Transverse colon (tissue), 4 donors: ENCODE results near the gene SBNO2.

Experiments
- EP300 ChIP-seq: sonication (generic); formaldehyde crosslinking; IDR thresholded peaks from one replicate; pipeline ENCODE4 v1.6.1; 2017; ENCODE audit warnings: antibody characterized with exemption, low read depth
- POLR2A ChIP-seq: fragments of 450-650 bp; IDR thresholded peaks from one replicate; pipeline ENCODE4 v1.6.1; 2016; ENCODE audit warnings: antibody characterized with exemption, mild to moderate bottlenecking, moderate library complexity
- POLR2AphosphoS5 ChIP-seq, 3 donors: sonication (generic); formaldehyde crosslinking; IDR thresholded peaks; one replicate each; pipeline ENCODE4 v1.6.1; 2016; ENCODE audit warnings: antibody characterized with exemption in 3 of 3
- TF ChIP-seq, protein P1 (sequence below), 5 experiments: fragments of 200-600 bp in 3 of 5; fragments of 450-650 bp in 2 of 5; sonication (generic) in 3 of 5; IDR thresholded peaks; 1 replicate in 2 of 5; 2 replicates in 3 of 5; pipeline ENCODE4 v1.5.1; 2016 to 2017; ENCODE audit warnings: antibody characterized with exemption in 5 of 5, inconsistent platforms in 3 of 5, mild to moderate bottlenecking in 2 of 5, moderate library complexity in 1 of 5

DNA sequence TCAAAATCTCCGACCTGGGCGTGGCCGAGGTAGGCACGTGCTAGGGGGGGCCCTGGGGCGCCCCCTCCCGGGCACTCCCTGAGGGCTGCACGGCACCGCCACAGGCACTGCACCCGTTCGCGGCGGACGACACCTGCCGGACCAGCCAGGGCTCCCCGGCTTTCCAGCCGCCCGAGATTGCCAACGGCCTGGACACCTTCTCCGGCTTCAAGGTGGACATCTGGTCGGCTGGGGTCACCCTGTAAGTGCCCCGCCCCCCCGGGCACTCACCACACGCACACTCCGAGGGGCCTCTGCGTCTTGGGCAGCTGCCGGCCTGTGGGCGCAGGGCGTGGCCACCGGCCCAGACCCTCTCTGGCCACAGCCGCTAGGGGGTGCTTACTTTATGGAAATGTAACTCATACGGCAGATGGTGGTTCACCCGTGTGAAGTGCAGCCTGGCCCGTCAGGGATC, 46.4 kb upstream of the SBNO2 start:
- TF ChIP-seq, protein P1, sequence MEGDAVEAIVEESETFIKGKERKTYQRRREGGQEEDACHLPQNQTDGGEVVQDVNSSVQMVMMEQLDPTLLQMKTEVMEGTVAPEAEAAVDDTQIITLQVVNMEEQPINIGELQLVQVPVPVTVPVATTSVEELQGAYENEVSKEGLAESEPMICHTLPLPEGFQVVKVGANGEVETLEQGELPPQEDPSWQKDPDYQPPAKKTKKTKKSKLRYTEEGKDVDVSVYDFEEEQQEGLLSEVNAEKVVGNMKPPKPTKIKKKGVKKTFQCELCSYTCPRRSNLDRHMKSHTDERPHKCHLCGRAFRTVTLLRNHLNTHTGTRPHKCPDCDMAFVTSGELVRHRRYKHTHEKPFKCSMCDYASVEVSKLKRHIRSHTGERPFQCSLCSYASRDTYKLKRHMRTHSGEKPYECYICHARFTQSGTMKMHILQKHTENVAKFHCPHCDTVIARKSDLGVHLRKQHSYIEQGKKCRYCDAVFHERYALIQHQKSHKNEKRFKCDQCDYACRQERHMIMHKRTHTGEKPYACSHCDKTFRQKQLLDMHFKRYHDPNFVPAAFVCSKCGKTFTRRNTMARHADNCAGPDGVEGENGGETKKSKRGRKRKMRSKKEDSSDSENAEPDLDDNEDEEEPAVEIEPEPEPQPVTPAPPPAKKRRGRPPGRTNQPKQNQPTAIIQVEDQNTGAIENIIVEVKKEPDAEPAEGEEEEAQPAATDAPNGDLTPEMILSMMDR (IDR thresholded peaks at IDR 0.05): no peak
- TF ChIP-seq EP300 (no peak), POLR2AphosphoS5 (IDR thresholded peaks at IDR 0.05) (no peak), POLR2A (no peak)
